ENCODE data around the gene ZNF350.

ZNF350 gene

DNA sequence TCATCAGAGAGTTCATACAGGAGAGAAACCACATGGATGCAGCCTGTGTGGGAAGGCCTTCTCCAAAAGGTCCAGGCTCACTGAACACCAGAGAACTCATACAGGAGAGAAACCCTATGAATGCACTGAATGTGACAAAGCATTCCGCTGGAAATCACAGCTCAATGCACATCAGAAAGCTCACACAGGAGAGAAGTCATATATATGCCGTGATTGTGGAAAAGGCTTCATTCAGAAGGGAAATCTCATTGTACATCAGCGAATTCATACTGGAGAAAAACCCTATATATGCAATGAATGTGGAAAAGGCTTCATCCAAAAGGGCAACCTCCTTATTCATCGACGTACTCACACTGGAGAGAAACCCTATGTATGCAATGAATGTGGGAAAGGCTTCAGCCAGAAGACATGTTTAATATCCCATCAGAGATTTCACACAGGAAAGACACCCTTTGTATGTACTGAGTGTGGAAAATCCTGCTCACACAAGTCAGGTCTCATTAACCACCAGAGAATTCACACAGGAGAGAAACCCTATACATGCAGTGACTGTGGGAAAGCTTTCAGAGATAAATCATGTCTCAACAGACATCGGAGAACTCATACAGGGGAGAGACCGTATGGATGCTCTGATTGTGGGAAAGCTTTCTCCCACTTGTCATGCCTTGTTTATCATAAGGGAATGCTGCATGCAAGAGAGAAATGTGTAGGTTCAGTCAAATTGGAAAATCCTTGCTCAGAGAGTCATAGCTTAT is 41.7 kb downstream of the ZNF350 start:
- TF ChIP-seq, protein P1, sequence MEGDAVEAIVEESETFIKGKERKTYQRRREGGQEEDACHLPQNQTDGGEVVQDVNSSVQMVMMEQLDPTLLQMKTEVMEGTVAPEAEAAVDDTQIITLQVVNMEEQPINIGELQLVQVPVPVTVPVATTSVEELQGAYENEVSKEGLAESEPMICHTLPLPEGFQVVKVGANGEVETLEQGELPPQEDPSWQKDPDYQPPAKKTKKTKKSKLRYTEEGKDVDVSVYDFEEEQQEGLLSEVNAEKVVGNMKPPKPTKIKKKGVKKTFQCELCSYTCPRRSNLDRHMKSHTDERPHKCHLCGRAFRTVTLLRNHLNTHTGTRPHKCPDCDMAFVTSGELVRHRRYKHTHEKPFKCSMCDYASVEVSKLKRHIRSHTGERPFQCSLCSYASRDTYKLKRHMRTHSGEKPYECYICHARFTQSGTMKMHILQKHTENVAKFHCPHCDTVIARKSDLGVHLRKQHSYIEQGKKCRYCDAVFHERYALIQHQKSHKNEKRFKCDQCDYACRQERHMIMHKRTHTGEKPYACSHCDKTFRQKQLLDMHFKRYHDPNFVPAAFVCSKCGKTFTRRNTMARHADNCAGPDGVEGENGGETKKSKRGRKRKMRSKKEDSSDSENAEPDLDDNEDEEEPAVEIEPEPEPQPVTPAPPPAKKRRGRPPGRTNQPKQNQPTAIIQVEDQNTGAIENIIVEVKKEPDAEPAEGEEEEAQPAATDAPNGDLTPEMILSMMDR (IDR thresholded peaks at IDR 0.05): no peak

- TF ChIP-seq, protein P1 (IDR thresholded peaks at IDR 0.05): no peak
Measured at GRCh38 chr19:51938936-51939335, 47.7 kb downstream of the ZNF350 start.

DNA sequence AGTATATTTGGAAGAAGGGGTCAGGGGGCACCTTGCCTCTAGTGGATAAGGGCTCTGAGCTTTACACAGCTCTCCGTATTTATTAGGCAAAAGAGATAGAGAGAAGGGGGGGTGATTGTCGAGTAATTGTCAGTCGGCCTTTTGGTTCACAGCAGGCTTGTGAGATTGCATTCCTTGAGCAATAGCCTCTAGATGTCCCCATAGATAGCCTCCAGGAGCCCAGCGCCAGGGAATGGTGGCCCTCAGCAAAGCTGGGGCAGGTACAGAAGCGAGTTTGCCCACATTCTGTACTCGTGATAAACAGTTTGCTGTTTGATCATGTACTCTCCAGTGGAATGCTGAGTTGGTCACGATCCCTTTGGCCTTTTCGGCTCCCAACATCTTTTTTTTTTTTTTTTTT is 54.7 kb downstream of the ZNF350 start:
- TF ChIP-seq, protein P1 (IDR thresholded peaks at IDR 0.05): no peak

DNA sequence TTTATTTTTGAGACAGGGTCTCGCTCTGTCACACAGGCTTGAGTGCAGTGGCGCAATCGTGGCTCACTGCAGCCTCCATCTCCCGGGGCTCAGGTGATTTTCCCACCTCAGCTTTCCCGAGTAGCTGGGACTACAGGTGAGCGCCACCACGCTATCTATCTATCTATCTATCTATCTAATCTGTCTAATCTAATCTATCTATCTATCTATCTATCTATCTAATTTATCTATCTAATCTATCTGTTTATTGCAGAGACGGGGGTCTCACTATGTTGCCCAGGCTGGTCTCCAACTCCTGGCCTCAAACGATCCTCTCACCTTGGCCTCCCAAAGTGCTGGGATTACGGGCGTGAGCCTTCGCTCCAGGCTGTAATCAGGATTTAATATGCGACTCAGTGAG is 58.8 kb downstream of the ZNF350 start:
- TF ChIP-seq, protein P1 (IDR thresholded peaks at IDR 0.05): no peak

DNA sequence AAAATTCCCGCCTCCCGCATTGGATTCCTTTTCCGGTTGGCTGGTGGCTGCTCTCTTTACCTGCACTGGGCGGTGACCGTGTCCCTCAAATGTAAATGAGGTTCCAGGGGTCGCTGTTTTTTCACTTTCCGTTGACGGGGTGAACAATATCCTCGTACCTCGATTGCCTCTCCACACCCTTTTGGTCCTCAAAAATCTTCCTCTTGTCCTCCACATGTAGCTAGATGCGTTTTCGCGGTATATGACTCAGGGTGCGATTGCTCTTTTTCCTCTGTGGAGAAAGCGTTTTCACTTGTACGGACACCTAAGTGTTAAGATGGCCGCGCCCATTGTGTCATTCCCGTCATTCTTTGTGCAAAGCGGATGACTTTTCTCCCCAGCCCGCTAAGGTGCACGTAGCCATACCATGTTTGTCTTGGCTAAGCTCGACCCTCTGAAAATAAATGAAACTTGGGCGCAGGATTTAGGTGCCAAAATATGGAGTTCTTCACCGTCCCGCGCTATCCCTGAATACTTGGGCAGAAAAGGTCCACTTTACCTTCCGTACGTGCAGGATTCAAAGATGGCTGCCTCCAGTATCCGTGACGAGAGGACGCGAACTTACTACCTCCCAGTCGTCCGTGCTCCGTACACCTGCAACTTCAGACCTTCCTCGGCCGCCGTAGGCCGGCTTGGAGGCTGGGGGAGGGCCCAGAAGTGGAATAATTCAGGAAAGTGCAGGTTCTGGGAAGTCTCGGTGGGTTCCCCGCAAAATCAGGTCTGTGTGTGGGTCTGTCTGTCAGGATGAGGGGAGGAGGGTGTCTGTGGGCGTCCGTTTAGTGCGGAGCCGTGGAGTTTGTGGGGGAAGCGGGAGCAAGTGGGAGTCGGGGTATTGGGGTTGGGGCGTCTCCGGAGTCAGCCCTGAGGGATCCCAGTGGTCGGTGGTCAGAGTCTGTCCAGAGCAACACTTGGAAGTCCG is 59.6 kb downstream of the ZNF350 start, which contains the start of gene ZNF613:
Gene ZNF613 (plus strand): TSS at position 689 of the 958 bp plus-strand sequence. CDS start 8,749 bp downstream, outside the sequence.
- TF ChIP-seq, protein P1 (IDR thresholded peaks at IDR 0.05): peak; percentile 35; the same call in 1 of the 2 replicates

DNA sequence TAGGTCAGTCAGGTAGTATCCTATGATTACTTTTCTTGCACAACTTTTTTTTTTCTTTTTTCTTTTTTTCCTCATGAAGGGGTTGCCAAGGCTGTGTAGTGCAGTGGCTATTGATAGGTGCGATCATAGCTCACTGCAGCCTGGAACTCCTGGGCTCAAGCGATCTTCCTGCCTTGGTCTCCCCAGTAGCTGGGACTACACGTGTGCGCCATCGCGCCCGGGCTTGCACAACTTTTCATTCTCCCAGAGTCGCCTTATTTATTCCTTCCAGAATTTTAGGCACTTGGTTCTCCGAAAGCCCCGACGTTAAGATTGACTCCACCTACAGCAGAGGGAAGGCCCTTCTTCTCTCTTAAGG is 60.2 kb downstream of the ZNF350 start:
- TF ChIP-seq, protein P1 (IDR thresholded peaks at IDR 0.05): no peak

GRCh38 chr19:51921949-51922348 is 64.7 kb downstream of the ZNF350 start:
- TF ChIP-seq, protein P1 (IDR thresholded peaks at IDR 0.05): no peak

Measured in LNCAP (cell line).